GM06990 (cell line): ENCODE measurements around the gene TNNI3.
"Not testable (repeated sequence)": the region's sequence is repeated elsewhere in the genome, so short reads cannot be mapped to it uniquely, and the experiment has no call there.

Source experiments
- DNase-seq: peaks from one replicate; pipeline ENCODE4 v3.0.0-alpha.2; 2011; ENCODE audit not compliant: insufficient read length; ENCODE audit errors: extremely low read depth
- H3K27me3 ChIP-seq: replicated peaks from 2 replicates; pipeline ENCODE4 v1.6.0; 2011; ENCODE audit warnings: low read length; ENCODE audit not compliant: control insufficient read depth, insufficient read depth
- H3K36me3 ChIP-seq: 2 replicates; pipeline ENCODE4 v1.5.1; 2011; ENCODE audit warnings: low read length; ENCODE audit not compliant: control insufficient read depth, insufficient read depth
- H3K4me3 ChIP-seq: replicated peaks from 2 replicates; pipeline ENCODE4 v1.5.1; 2011; ENCODE audit warnings: low read depth, mild to moderate bottlenecking, control low read depth, low read length
- CTCF ChIP-seq: IDR thresholded peaks from 2 replicates; pipeline ENCODE4 v1.5.1; 2011; ENCODE audit warnings: low read length, control low read depth, mild to moderate bottlenecking, inconsistent platforms; ENCODE audit not compliant: insufficient read depth, poor library complexity, severe bottlenecking

The TNNI3 gene

GRCh38 chr19:55158848-55159749 lies 1.6 kb upstream of the TNNI3 start:
- no peak for TF ChIP-seq CTCF
- no peak for DNase-seq
- Histone ChIP-seq H3K27me3 (no peaks in the 10 kb centered on the region), H3K36me3 (no peaks in the 10 kb centered on the region), H3K4me3 (no peak overlapping the region)

- no peak for TF ChIP-seq CTCF
- DNase-seq, result no peak
- no peaks in the 10 kb centered on the region for H3K36me3 ChIP-seq
- no peak overlapping the region for H3K4me3 ChIP-seq
- H3K27me3 ChIP-seq, result no peaks in the 10 kb centered on the region
Observed at GRCh38 chr19:55158423-55158822, 891 bp upstream of the TNNI3 start.

GRCh38 chr19:55156202-55157063 lies 1.1 kb downstream of the TNNI3 start:
- TF ChIP-seq CTCF, result no peak
- DNase-seq, result no peak
- Histone ChIP-seq H3K4me3 (no peak overlapping the region), H3K36me3 (no peaks in the 10 kb centered on the region), H3K27me3 (no peaks in the 10 kb centered on the region)

GRCh38 chr19:55155784-55156183 lies 1.7 kb downstream of the TNNI3 start:
- DNase-seq, H3K36me3 ChIP-seq, H3K27me3 ChIP-seq, H3K4me3 ChIP-seq: not testable (repeated sequence)

GRCh38 chr19:55153652-55154264 lies 3.8 kb downstream of the TNNI3 start:
- no peak for DNase-seq
- no peaks in the 10 kb centered on the region for H3K27me3 ChIP-seq
- no peaks in the 10 kb centered on the region for H3K36me3 ChIP-seq
- TF ChIP-seq CTCF, result no peak
- H3K4me3 ChIP-seq, result no peak overlapping the region

- no peaks in the 10 kb centered on the region for H3K36me3 ChIP-seq
- no peaks in the 10 kb centered on the region for H3K27me3 ChIP-seq
- H3K4me3 ChIP-seq, result no peak overlapping the region
- TF ChIP-seq CTCF, result no peak
- no peak for DNase-seq
Observed at GRCh38 chr19:55152017-55152416, 5.5 kb downstream of the TNNI3 start.
